ENCODE data around the gene MS4A13. TPM values are rescaled to one million over a fixed set of nuclear protein-coding genes. Genes with fewer than 3 reads are reported as not detected.
"Not testable (repeated sequence)": the region's sequence is repeated elsewhere in the genome, so short reads cannot be mapped to it uniquely, and the experiment has no call there.

The MS4A13 gene
- total RNA-seq, 1 experiment from 2014 or later = not detected

GRCh38 chr11:60504219-60504905 is 10.8 kb upstream of the MS4A13 start:
- Histone ChIP-seq H3K9me3 (no peaks in the 10 kb centered on the region), H3K4me3 (ENCODE audit: low read depth, low read length) (no peak overlapping the region), H3K4me1 (no peaks in the 10 kb centered on the region), H3K36me3 (ENCODE audit: control insufficient read depth, insufficient read depth, low read length) (no peaks in the 10 kb centered on the region), H3K27me3 (replicated peaks; ENCODE audit: control insufficient read depth, insufficient read depth, low read length) (no peaks in the 10 kb centered on the region)
- Mint-ChIP-seq H3K36me3 (ENCODE audit: insufficient read depth, unreplicated experiment) (no peaks in the 10 kb centered on the region), H3K4me1 (ENCODE audit: low read depth, unreplicated experiment) (no peaks in the 10 kb centered on the region), H3K9me3 (ENCODE audit: unreplicated experiment) (peaks cover 17% of the 10 kb centered on the region), H3K27me3 (ENCODE audit: insufficient read depth, unreplicated experiment) (peaks cover 2% of the 10 kb centered on the region), H3K4me3 (ENCODE audit: unreplicated experiment) (no peak overlapping the region), H3K27ac (ENCODE audit: unreplicated experiment) (no peak overlapping the region)
- POLR2A ChIA-PET = no interaction called here
- BruUV-seq (replicated peaks) = no TSS peak
- intact Hi-C loops (cut with micrococcal nuclease; ENCODE audit: unreplicated experiment) = no loop called here
- CTCF ChIA-PET = no interaction called here
- TF ChIP-seq CTCF (IDR thresholded peaks at IDR 0.05; ENCODE audit: insufficient read depth in 1 of 2, low read depth in 1 of 2, low read length in 1 of 2, severe bottlenecking in 1 of 2, unreplicated experiment in 1 of 2) = no peak
- no peak for DNase-seq

GRCh38 chr11:60509609-60510008 is 5.6 kb upstream of the MS4A13 start:
- POLR2A ChIA-PET = not testable (repeated sequence)

GRCh38 chr11:60510209-60510608 is 5.0 kb upstream of the MS4A13 start:
- intact Hi-C loops (cut with micrococcal nuclease; ENCODE audit: unreplicated experiment); CTCF ChIA-PET: not testable (repeated sequence)

More at GRCh38 chr11:60509609-60510008, 5.6 kb upstream of the MS4A13 start:
- CTCF ChIA-PET; H3K9me3 ChIP-seq; H3K27ac Mint-ChIP-seq (ENCODE audit: unreplicated experiment); H3K4me1 ChIP-seq; H3K36me3 ChIP-seq (ENCODE audit: control insufficient read depth, insufficient read depth, low read length); H3K4me1 Mint-ChIP-seq (ENCODE audit: low read depth, unreplicated experiment); intact Hi-C loops (cut with micrococcal nuclease; ENCODE audit: unreplicated experiment); DNase-seq; BruUV-seq (replicated peaks); H3K36me3 Mint-ChIP-seq (ENCODE audit: insufficient read depth, unreplicated experiment); H3K27me3 Mint-ChIP-seq (ENCODE audit: insufficient read depth, unreplicated experiment); H3K4me3 ChIP-seq (ENCODE audit: low read depth, low read length); H3K4me3 Mint-ChIP-seq (ENCODE audit: unreplicated experiment); H3K27me3 ChIP-seq (replicated peaks; ENCODE audit: control insufficient read depth, insufficient read depth, low read length): not testable (repeated sequence)
- H3K9me3 Mint-ChIP-seq (ENCODE audit: unreplicated experiment) = peaks cover 16% of the 10 kb centered on the region

GRCh38 chr11:60511393-60511792 is 3.8 kb upstream of the MS4A13 start:
- Mint-ChIP-seq H3K4me3 (ENCODE audit: unreplicated experiment) (no peak overlapping the region), H3K27ac (ENCODE audit: unreplicated experiment) (no peak overlapping the region), H3K9me3 (ENCODE audit: unreplicated experiment) (peaks cover 8% of the 10 kb centered on the region), H3K4me1 (ENCODE audit: low read depth, unreplicated experiment) (no peaks in the 10 kb centered on the region), H3K36me3 (ENCODE audit: insufficient read depth, unreplicated experiment) (no peaks in the 10 kb centered on the region), H3K27me3 (ENCODE audit: insufficient read depth, unreplicated experiment) (peaks cover 3% of the 10 kb centered on the region)
- no TSS peak for BruUV-seq (replicated peaks)
- H3K9me3 ChIP-seq = no peaks in the 10 kb centered on the region
- H3K36me3 ChIP-seq (ENCODE audit: control insufficient read depth, insufficient read depth, low read length) = no peaks in the 10 kb centered on the region
- DNase-seq = no peak
- no peak overlapping the region for H3K4me3 ChIP-seq (ENCODE audit: low read depth, low read length)
- no peak for TF ChIP-seq CTCF (IDR thresholded peaks at IDR 0.05; ENCODE audit: insufficient read depth in 1 of 2, low read depth in 1 of 2, low read length in 1 of 2, severe bottlenecking in 1 of 2, unreplicated experiment in 1 of 2)
- H3K27me3 ChIP-seq (replicated peaks; ENCODE audit: control insufficient read depth, insufficient read depth, low read length) = no peaks in the 10 kb centered on the region
- H3K4me1 ChIP-seq = no peaks in the 10 kb centered on the region
- intact Hi-C loops (cut with micrococcal nuclease; ENCODE audit: unreplicated experiment) = no loop called here
- ChIA-PET POLR2A (no interaction called here), CTCF (no interaction called here)

More at GRCh38 chr11:60510209-60510608, 5.0 kb upstream of the MS4A13 start:
- H3K9me3 ChIP-seq; H3K4me3 ChIP-seq (ENCODE audit: low read depth, low read length); H3K9me3 Mint-ChIP-seq (ENCODE audit: unreplicated experiment); H3K36me3 ChIP-seq (ENCODE audit: control insufficient read depth, insufficient read depth, low read length); H3K4me1 Mint-ChIP-seq (ENCODE audit: low read depth, unreplicated experiment); POLR2A ChIA-PET; H3K27me3 Mint-ChIP-seq (ENCODE audit: insufficient read depth, unreplicated experiment); DNase-seq; H3K27ac Mint-ChIP-seq (ENCODE audit: unreplicated experiment); H3K27me3 ChIP-seq (replicated peaks; ENCODE audit: control insufficient read depth, insufficient read depth, low read length); BruUV-seq (replicated peaks); H3K4me1 ChIP-seq; H3K36me3 Mint-ChIP-seq (ENCODE audit: insufficient read depth, unreplicated experiment); H3K4me3 Mint-ChIP-seq (ENCODE audit: unreplicated experiment): not testable (repeated sequence)

Data from Caco-2 (cell line).